WERI-Rb-1 (cell line): Measurements from ENCODE around the gene PPP2R2C.

Source experiments
- DNase-seq: peaks from one replicate; pipeline ENCODE4 v3.0.0-alpha.2; 2020
- H3K27ac ChIP-seq: fragments of 250-450 bp; sonication (Bioruptor Pico); 2 replicates; pipeline ENCODE4 v1.5.1; 2020; ENCODE audit warnings: mild to moderate bottlenecking, moderate library complexity
- H3K27me3 ChIP-seq: fragments of 250-450 bp; sonication (Bioruptor Pico); 2 replicates; pipeline ENCODE4 v1.5.1; 2021; ENCODE audit warnings: mild to moderate bottlenecking, low read depth, moderate library complexity; ENCODE audit not compliant: insufficient read depth, severe bottlenecking
- H3K36me3 ChIP-seq: fragments of 250-450 bp; sonication (Bioruptor Pico); 2 replicates; pipeline ENCODE4 v1.5.1; 2020; ENCODE audit warnings: mild to moderate bottlenecking, moderate library complexity
- H3K4me3 ChIP-seq: 2 replicates; pipeline ENCODE4 v1.5.1; 2011; ENCODE audit warnings: low read depth, mild to moderate bottlenecking, control low read depth, low read length
- H3K9me3 ChIP-seq: fragments of 250-450 bp; sonication (Bioruptor Pico); 2 replicates; pipeline ENCODE4 v1.5.1; 2021; ENCODE audit warnings: mild to moderate bottlenecking, moderate library complexity; ENCODE audit not compliant: severe bottlenecking
- TF ChIP-seq, protein P1 (sequence below): IDR thresholded peaks from 2 replicates; pipeline ENCODE4 v1.5.1; 2011; ENCODE audit warnings: low read depth, mild to moderate bottlenecking, control low read depth, inconsistent platforms, low read length

The PPP2R2C gene

DNA sequence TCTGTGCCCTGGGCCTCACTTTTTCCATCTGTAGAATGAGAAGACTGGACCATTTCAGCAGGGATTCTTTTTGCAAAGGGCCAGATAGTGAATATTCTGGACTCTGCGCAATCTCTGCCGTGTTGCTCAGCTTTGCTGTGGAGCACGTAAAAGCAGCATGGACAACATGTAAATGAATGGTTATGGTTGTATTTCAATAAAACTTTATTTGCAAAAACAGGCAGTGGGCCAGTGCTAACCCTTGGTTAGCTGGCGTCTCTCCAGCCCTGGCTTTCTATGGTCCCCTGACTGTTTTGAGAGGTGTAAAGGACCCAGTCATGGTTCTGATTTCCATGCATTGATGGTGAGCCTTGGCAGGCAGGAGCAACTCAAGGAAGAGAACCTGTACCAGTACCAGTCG lies 184.1 kb downstream of the PPP2R2C start:
- TF ChIP-seq, protein P1, sequence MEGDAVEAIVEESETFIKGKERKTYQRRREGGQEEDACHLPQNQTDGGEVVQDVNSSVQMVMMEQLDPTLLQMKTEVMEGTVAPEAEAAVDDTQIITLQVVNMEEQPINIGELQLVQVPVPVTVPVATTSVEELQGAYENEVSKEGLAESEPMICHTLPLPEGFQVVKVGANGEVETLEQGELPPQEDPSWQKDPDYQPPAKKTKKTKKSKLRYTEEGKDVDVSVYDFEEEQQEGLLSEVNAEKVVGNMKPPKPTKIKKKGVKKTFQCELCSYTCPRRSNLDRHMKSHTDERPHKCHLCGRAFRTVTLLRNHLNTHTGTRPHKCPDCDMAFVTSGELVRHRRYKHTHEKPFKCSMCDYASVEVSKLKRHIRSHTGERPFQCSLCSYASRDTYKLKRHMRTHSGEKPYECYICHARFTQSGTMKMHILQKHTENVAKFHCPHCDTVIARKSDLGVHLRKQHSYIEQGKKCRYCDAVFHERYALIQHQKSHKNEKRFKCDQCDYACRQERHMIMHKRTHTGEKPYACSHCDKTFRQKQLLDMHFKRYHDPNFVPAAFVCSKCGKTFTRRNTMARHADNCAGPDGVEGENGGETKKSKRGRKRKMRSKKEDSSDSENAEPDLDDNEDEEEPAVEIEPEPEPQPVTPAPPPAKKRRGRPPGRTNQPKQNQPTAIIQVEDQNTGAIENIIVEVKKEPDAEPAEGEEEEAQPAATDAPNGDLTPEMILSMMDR, result no peak
- H3K36me3 ChIP-seq, result peaks cover 28% of the 10 kb centered on the region
- DNase-seq, result no peak

DNA sequence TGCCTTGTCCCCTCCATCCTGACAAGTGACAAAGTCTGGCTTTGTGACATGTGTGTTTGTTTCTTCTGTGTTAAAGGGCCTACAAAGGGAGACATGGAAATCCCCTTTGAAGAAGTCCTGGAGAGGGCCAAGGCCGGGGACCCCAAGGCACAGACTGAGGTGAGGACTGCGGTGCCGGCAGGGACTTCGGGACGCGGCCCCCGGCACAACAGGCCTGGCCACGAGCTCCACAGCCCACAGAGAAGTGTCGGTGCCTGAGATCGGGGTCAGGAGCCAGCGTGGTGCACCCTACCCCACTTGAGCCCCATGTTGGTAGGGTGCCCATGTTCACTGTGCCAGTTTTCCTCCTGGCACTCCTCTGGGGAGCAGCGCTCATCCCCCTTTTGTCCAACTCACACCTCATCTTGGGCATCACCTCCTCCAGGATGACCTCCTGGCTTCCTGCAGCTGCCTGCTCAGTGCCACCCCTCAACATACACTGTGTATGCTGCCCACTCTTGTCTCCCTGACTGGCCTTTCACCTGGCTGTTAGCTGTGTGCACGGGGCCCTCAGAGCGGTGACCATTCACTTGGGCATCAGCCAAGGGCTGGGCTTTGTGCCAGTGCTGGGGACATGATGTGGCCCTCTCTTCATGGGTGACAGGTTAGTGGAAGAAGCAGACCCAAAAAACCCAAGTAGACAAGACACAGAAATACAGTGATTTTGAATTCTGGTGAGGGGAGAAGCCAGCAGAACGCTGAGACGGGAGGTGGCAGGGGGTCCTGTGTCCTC lies 185.2 kb downstream of the PPP2R2C start:
- H3K36me3 ChIP-seq, result peaks cover 25% of the 10 kb centered on the region

More for the DNA sequence above, 184.1 kb downstream of the PPP2R2C start:
- H3K9me3 ChIP-seq, result no peaks in the 10 kb centered on the region
- no peak overlapping the region for H3K4me3 ChIP-seq
- H3K27me3 ChIP-seq, result no peaks in the 10 kb centered on the region
- H3K27ac ChIP-seq, result no peak overlapping the region

DNA sequence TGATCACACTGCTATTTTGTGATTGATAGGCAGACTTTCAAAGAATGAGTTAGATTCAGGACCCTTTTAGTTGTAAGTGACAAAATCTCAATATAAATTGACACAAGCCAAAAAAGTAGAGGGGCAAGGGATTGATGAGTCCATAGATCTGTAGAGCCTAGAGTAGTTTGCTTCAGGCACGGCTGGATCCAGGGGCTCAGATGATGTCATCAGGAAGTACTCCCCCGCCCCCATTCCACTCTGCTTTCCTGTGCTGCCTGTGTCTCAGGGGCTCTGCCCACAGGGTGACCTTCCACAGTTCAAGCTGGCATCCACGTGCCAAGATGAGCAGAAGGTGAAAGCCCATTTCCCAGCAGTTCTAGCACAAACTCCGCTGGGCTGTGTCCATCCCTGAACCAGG lies 189.1 kb downstream of the PPP2R2C start:
- Histone ChIP-seq H3K4me3 (no peak overlapping the region), H3K27ac (no peak overlapping the region), H3K9me3 (no peaks in the 10 kb centered on the region), H3K36me3 (peaks cover 29% of the 10 kb centered on the region), H3K27me3 (no peaks in the 10 kb centered on the region)
- DNase-seq, result no peak
- TF ChIP-seq, protein P1, result no peak

More for the DNA sequence above, 185.2 kb downstream of the PPP2R2C start:
- TF ChIP-seq, protein P1, result no peak
- no peak overlapping the region for H3K4me3 ChIP-seq
- no peaks in the 10 kb centered on the region for H3K9me3 ChIP-seq
- H3K27me3 ChIP-seq, result no peaks in the 10 kb centered on the region
- no peak for DNase-seq
- no peak overlapping the region for H3K27ac ChIP-seq

DNA sequence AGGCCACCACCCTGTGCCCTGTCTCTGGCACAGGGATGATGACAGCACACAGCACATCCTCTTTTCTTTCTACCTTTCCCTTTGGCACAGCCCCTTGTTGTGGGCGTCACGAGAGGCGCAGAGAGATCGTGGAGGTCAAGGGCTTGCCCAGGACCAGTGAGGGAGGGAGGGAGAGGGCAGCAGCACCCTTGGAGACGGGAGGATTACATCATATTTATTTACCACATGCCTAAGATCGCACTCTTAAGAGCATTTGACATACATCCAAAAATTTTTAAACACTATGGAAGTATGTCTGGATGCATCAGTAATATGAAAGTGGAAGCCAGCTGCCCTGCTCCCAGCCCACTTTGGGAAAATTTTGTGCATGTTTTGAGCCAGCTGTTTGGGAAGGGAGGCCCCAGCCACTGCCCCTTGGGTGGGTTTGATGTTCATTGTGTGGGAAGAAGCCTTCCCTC lies 190.1 kb downstream of the PPP2R2C start:
- no peaks in the 10 kb centered on the region for H3K9me3 ChIP-seq
- H3K27me3 ChIP-seq, result no peaks in the 10 kb centered on the region
- TF ChIP-seq, protein P1, result no peak
- no peak for DNase-seq
- H3K36me3 ChIP-seq, result peaks cover 32% of the 10 kb centered on the region
- H3K4me3 ChIP-seq, result no peak overlapping the region
- H3K27ac ChIP-seq, result no peak overlapping the region

DNA sequence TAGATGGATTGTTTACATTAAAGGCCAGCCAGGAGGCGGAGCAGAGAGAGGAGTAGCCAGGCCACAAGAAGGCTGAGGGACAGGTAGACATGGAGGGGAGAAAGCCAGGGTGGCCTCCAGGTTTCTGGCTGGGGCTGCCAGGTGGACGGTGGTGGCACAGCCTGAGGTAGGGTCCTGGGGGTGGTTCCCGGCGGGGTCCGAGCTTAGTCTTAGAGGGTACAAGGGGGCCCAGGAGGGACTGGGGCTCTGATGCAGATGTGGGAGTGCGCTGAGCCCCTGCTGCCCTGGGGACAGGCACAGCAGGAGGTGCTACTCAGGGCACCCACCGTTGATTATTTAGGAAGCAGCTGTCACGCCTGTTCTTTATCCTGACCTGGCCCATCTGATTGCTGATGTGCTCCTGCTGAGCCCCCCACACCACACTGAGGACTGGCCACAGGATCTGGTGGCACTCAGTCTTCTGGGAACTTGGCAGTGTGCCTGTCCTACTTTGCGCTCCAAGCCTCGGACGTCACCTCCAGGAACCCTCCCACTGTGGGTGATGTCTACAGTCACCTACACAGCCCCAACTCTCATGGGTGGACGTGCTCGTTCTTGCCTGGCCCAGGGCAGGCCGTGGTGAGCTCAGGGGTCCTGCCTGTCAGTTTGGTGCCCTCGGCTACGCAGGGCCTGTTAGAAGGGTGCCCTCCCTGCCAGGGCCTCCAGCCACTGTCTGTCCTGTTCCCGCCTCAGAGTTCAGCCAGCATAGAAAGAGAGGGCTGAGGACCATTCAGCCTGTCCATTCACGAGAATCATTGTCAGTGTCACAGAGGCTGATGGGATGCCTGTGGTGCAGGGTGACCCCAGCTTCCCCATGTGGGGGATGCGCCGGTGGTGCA lies 190.7 kb downstream of the PPP2R2C start:
- Histone ChIP-seq H3K27ac (no peak overlapping the region), H3K4me3 (no peak overlapping the region), H3K36me3 (peaks cover 29% of the 10 kb centered on the region), H3K27me3 (no peaks in the 10 kb centered on the region), H3K9me3 (no peaks in the 10 kb centered on the region)
- TF ChIP-seq, protein P1, result no peak
- no peak for DNase-seq
